Measurements from ENCODE around the gene C19orf25. TPM values are rescaled to one million over a fixed set of nuclear protein-coding genes. Genes with fewer than 3 reads are reported as not detected.

Gene C19orf25
- total RNA-seq, 1 donor from 2014 or later = 25.0 TPM

- no peaks in the 10 kb centered on the region for H3K9me3 ChIP-seq
- peak overlapping the region; percentile 49 for H3K27ac ChIP-seq
- H3K4me1 ChIP-seq = peaks cover 12% of the 10 kb centered on the region
- no peak for TF ChIP-seq POLR2A (IDR thresholded peaks at IDR 0.05)
- peak in 1 of 2 donors; percentile 74 for TF ChIP-seq POLR2AphosphoS5 (IDR thresholded peaks at IDR 0.05; ENCODE audit: insufficient read depth in 1 of 2, low read depth in 1 of 2)
- TF ChIP-seq CTCF (IDR thresholded peaks at IDR 0.05) = no peak
- peaks cover 0 to 74% of the 10 kb centered on the region in 2 donors for H3K36me3 ChIP-seq
- no peak overlapping the region for H3K4me3 ChIP-seq
- no peak for DNase-seq (ENCODE audit: extremely low spot score in 2 of 2)
- intact Hi-C loops (cut with DNase I) = no loop called here
- no peaks in the 10 kb centered on the region for H3K27me3 ChIP-seq
Observed at GRCh38 chr19:1425102-1425837, 53.7 kb downstream of the C19orf25 start.

GRCh38 chr19:1424192-1424955 lies 54.6 kb downstream of the C19orf25 start:
- Histone ChIP-seq H3K27ac (no peak overlapping the region), H3K4me1 (peaks cover 13% of the 10 kb centered on the region), H3K9me3 (no peaks in the 10 kb centered on the region), H3K27me3 (no peaks in the 10 kb centered on the region), H3K36me3 (peaks cover 0 to 70% of the 10 kb centered on the region in 2 donors), H3K4me3 (no peak overlapping the region)
- intact Hi-C loops (cut with DNase I) = no loop called here
- TF ChIP-seq CTCF (IDR thresholded peaks at IDR 0.05) (no peak), POLR2AphosphoS5 (IDR thresholded peaks at IDR 0.05; ENCODE audit: insufficient read depth in 1 of 2, low read depth in 1 of 2) (no peak), POLR2A (IDR thresholded peaks at IDR 0.05) (no peak)
- no peak for DNase-seq (ENCODE audit: extremely low spot score in 2 of 2)

GRCh38 chr19:1423436-1424191 lies 55.4 kb downstream of the C19orf25 start:
- peaks cover 19% of the 10 kb centered on the region for H3K4me1 ChIP-seq
- no peaks in the 10 kb centered on the region for H3K9me3 ChIP-seq
- intact Hi-C loops (cut with DNase I) = no loop called here
- no peak overlapping the region for H3K4me3 ChIP-seq
- TF ChIP-seq POLR2AphosphoS5 (IDR thresholded peaks at IDR 0.05; ENCODE audit: insufficient read depth in 1 of 2, low read depth in 1 of 2) (no peak), CTCF (IDR thresholded peaks at IDR 0.05) (no peak), POLR2A (IDR thresholded peaks at IDR 0.05) (no peak)
- peaks cover 0 to 70% of the 10 kb centered on the region in 2 donors for H3K36me3 ChIP-seq
- DNase-seq (ENCODE audit: extremely low spot score in 2 of 2) = no peak
- H3K27me3 ChIP-seq = no peaks in the 10 kb centered on the region
- H3K27ac ChIP-seq = no peak overlapping the region

Other genes with a start within 250 kb of the C19orf25 start
- gene CBARP, start 241.2 kb downstream of the C19orf25 start, total RNA-seq = 3.9 TPM
- gene ATP5F1D, start 237.5 kb downstream of the C19orf25 start, total RNA-seq = 154 TPM
- 170 TPM for gene MIDN, start 230.6 kb downstream of the C19orf25 start, total RNA-seq
- 192 TPM for gene CIRBP, start 209.9 kb downstream of the C19orf25 start, total RNA-seq
- 64.8 TPM for gene FAM174C, start 203.7 kb downstream of the C19orf25 start, total RNA-seq
- gene EFNA2, start 193.3 kb downstream of the C19orf25 start, total RNA-seq = not detected
- 141 TPM for gene NDUFS7, start 95.3 kb downstream of the C19orf25 start, total RNA-seq
- gene GAMT, start 77.7 kb downstream of the C19orf25 start, total RNA-seq = 29.0 TPM
- gene DAZAP1, start 71.6 kb downstream of the C19orf25 start, total RNA-seq = 29.7 TPM
- gene RPS15, start 40.8 kb downstream of the C19orf25 start, total RNA-seq = 3,906 TPM
- 1.2 TPM for gene APC2, start 29.1 kb downstream of the C19orf25 start, total RNA-seq
- 5.4 TPM for gene PCSK4, start 11.1 kb upstream of the C19orf25 start, total RNA-seq
- gene REEP6, start 12.0 kb upstream of the C19orf25 start, total RNA-seq = 6.1 TPM
- 22.6 TPM for gene ADAMTSL5, start 33.8 kb upstream of the C19orf25 start, total RNA-seq
- gene PLK5, start 44.9 kb upstream of the C19orf25 start, total RNA-seq = 0.49 TPM
- gene MEX3D, start 89.1 kb upstream of the C19orf25 start, total RNA-seq = 21.4 TPM
- gene MBD3, start 113.7 kb upstream of the C19orf25 start, total RNA-seq = 66.0 TPM
- 79.8 TPM for gene UQCR11, start 126.2 kb upstream of the C19orf25 start, total RNA-seq
- gene TCF3, start 173.4 kb upstream of the C19orf25 start, total RNA-seq = 26.0 TPM